HepG2 (cell line): ENCODE results near the gene ETS1. TPM values are rescaled to one million over a fixed set of nuclear protein-coding genes. Genes with fewer than 3 reads are reported as not detected.

Experiments used
- ATAC-seq: fragments of 200-7000 bp; cut with Tn5 transposase; 3 replicates; pipeline ENCODE4 v1.9.1; 2020; ENCODE audit warnings: mild to moderate bottlenecking, moderate library complexity
- BruUV-seq: library from RNA; stranded (reverse); fragments of 400-500 nt; replicated peaks from 2 replicates; lab custom pipeline; 2021; lab: Mats Ljungman, UMichigan
- CTCF ChIA-PET: fragments of 300-600 bp; formaldehyde crosslinking; extraction: SDS; loops from one replicate; lab custom pipeline; 2021; ENCODE audit warnings: low total read pairs, inconsistent platforms, low intra/inter-chr PET ratio; lab: Yijun Ruan, JAX
- POLR2A ChIA-PET: fragments of 350-600 bp; sonication (Branson Sonifier 250); formaldehyde crosslinking; loops from one replicate; lab custom pipeline; 2020; ENCODE audit warnings: antibody characterized with exemption, inconsistent platforms; lab: Yijun Ruan, JAX
- DNase-seq: peaks from one replicate; pipeline ENCODE4 v3.0.0-alpha.2; 2015; ENCODE audit warnings: low spot score
- FAIRE-seq: peaks from 3 replicates; lab custom pipeline; 2011; peaks lifted over from hg19 to GRCh38; lab: Jason Lieb, UNC
- H2AFZ ChIP-seq: one replicate; pipeline ENCODE4 v1.6.1; 2011; ENCODE audit warnings: low read length, inconsistent platforms
- H3K27ac ChIP-seq: fragments of 300-600 bp; 3 replicates; pipeline ENCODE4 v1.8.0; 2011; ENCODE audit warnings: mixed run types, mild to moderate bottlenecking, mixed read lengths, low read length, inconsistent platforms; ENCODE audit not compliant: insufficient read depth; ENCODE audit errors: extremely low read length
- H3K27me3 ChIP-seq, 2 experiments: fragments of 200-600 bp in 1 of 2; 2 replicates in 1 of 2; 3 replicates in 1 of 2; pipeline versions ENCODE4 v1.6.0 to v1.8.0; 2011; ENCODE audit warnings: low read length in 2 of 2, mild to moderate bottlenecking in 2 of 2, moderate library complexity in 2 of 2, inconsistent platforms in 1 of 2; ENCODE audit not compliant: insufficient read depth in 2 of 2, control insufficient read depth in 1 of 2
- H3K36me3 ChIP-seq, 2 experiments: fragments of 200-600 bp in 1 of 2; replicated peaks in 1 of 2; 2 replicates in 1 of 2; 3 replicates in 1 of 2; pipeline versions ENCODE4 v1.5.1 to v1.8.0; 2011; ENCODE audit warnings: low read length in 2 of 2, inconsistent platforms in 1 of 2; ENCODE audit not compliant: insufficient read depth in 2 of 2, control insufficient read depth in 1 of 2
- H3K4me1 ChIP-seq: 2 replicates; pipeline ENCODE4 v1.5.1; 2012; ENCODE audit warnings: low read length, inconsistent platforms; ENCODE audit not compliant: insufficient read depth
- H3K4me2 ChIP-seq: 2 replicates; pipeline ENCODE4 v1.6.0; 2011; ENCODE audit warnings: low read depth, low read length, inconsistent platforms
- H3K4me3 ChIP-seq, 3 experiments: fragments of 200-600 bp in 1 of 3; sonication (generic), shearing (Covaris generic) in 1 of 3; replicated peaks in 1 of 3; 2 replicates each; pipeline ENCODE4 v1.5.1; 2011 to 2016; ENCODE audit warnings: low read length in 3 of 3, inconsistent platforms in 2 of 3, low read depth in 2 of 3, mild to moderate bottlenecking in 2 of 3, control low read depth in 1 of 3, mixed read lengths in 1 of 3; ENCODE audit not compliant: insufficient read depth in 1 of 3
- H3K79me2 ChIP-seq: one replicate; pipeline ENCODE4 v1.6.1; 2011; ENCODE audit warnings: low read length, inconsistent platforms; ENCODE audit not compliant: insufficient read depth
- H3K9ac ChIP-seq: 2 replicates; pipeline ENCODE4 v1.6.0; 2011; ENCODE audit warnings: mild to moderate bottlenecking, low read depth, low read length, inconsistent platforms; ENCODE audit not compliant: insufficient read depth
- H3K9me3 ChIP-seq: 2 replicates; pipeline ENCODE4 v1.5.1; 2012; ENCODE audit warnings: mild to moderate bottlenecking, low read length
- H4K20me1 ChIP-seq: 2 replicates; pipeline ENCODE4 v1.6.0; 2011; ENCODE audit warnings: inconsistent platforms, mild to moderate bottlenecking, low read length, moderate library complexity; ENCODE audit not compliant: insufficient read depth
- ATRX ChIP-seq: sonication (generic); formaldehyde crosslinking; IDR thresholded peaks from 2 replicates; pipeline ENCODE4 v1.4.0; 2020; ENCODE audit warnings: missing genetic modification reagents, borderline replicate concordance
- EZH2 ChIP-seq: conservative IDR thresholded peaks from 2 replicates; pipeline ENCODE4 v1.6.1; 2012; ENCODE audit warnings: mild to moderate bottlenecking, low read depth, low read length, moderate library complexity
- GATAD1 ChIP-seq: IDR thresholded peaks from 2 replicates; pipeline ENCODE4 v1.6.1; 2016; ENCODE audit warnings: missing genetic modification reagents, missing compliant biosample characterization
- MEIS1 ChIP-seq: sonication (generic); formaldehyde crosslinking; IDR thresholded peaks from 2 replicates; pipeline ENCODE4 v1.9.0; 2021; ENCODE audit warnings: mild to moderate bottlenecking, missing genetic modification reagents, moderate library complexity, borderline replicate concordance
- MYC ChIP-seq: sonication (generic); formaldehyde crosslinking; IDR thresholded peaks from 2 replicates; pipeline ENCODE4 v1.9.0; 2021; ENCODE audit warnings: missing genetic modification reagents, borderline replicate concordance
- SALL1 ChIP-seq: sonication (generic); formaldehyde crosslinking; IDR thresholded peaks from 2 replicates; pipeline ENCODE4 v1.8.0; 2022; ENCODE audit warnings: mild to moderate bottlenecking, missing genetic modification reagents
- ZNF7 ChIP-seq: IDR thresholded peaks from 2 replicates; pipeline ENCODE4 v1.6.1; 2016; ENCODE audit warnings: missing biosample characterization, missing genetic modification reagents
- WGBS: methylation state at CpG from one replicate; pipeline ENCODE4 v1.1.6; 2017; ENCODE audit warnings: low lambda C conversion rate; 5-methylcytosine and 5-hydroxymethylcytosine counted together
- in situ Hi-C: cut with HindIII; loops from 2 replicates; pipeline ENCODE4 v1.10.0; 2017; ENCODE audit warnings: low pct_unique_long_range_greater_than_20kb; ENCODE audit not compliant: extremely low pct_ligation_motif_present
- intact Hi-C: fragments of 100-400 bp; cut with micrococcal nuclease; formaldehyde crosslinking; loops from one replicate; pipeline ENCODE4 v1.10.0; 2022; ENCODE audit not compliant: unreplicated experiment
- polyA plus RNA-seq, 8 experiments: library from polyadenylated mRNA; depleted of rRNA in 3 of 8; stranded (reverse) in 7 of 8; unstranded in 1 of 8; fragments of >200 nt; fragmentation: Illumina TruSeq in 4 of 8; extraction: Trizol in 4 of 8; gene quantifications; 2 replicates each; pipeline versions ENCODE4 v1.2.1 to v1.2.3, GENCODE V29; 2011 to 2016; ENCODE audit warnings: low read depth in 4 of 8, missing spikeins in 1 of 8, mixed read lengths in 1 of 8; ENCODE audit not compliant: insufficient read depth in 1 of 8
- total RNA-seq, 5 experiments: library from RNA; depleted of rRNA; stranded (reverse); fragments of >200 nt; fragmentation: Illumina TruSeq; extraction: Trizol; gene quantifications; 2 replicates each; pipeline ENCODE4 v1.2.3, GENCODE V29; 2016; ENCODE audit warnings: low read depth in 1 of 5
- TF ChIP-seq, protein P1 (sequence below), 2 experiments: sonication (generic) in 1 of 2; formaldehyde crosslinking in 1 of 2; IDR thresholded peaks; 2 replicates each; pipeline versions ENCODE4 v1.6.1 to v1.9.0; 2014 to 2022; ENCODE audit warnings: antibody characterized with exemption in 1 of 2, borderline replicate concordance in 1 of 2, inconsistent platforms in 1 of 2, low read depth in 1 of 2, missing genetic modification reagents in 1 of 2
- TF ChIP-seq, protein P2 (sequence below): sonication (generic); formaldehyde crosslinking; IDR thresholded peaks from 2 replicates; pipeline ENCODE4 v1.4.0; 2020; ENCODE audit warnings: mild to moderate bottlenecking, missing genetic modification reagents
- TF ChIP-seq, protein P3 (sequence below): sonication (generic); formaldehyde crosslinking; IDR thresholded peaks from 2 replicates; pipeline ENCODE4 v1.4.0; 2020; ENCODE audit warnings: missing genetic modification reagents, borderline replicate concordance

The ETS1 gene
- total and polyA plus RNA-seq, 2 of the 13 experiments (the other 11 are each of a cell fraction or from before 2014, with no cell fraction given) = 0.18 to 0.34 TPM

DNA sequence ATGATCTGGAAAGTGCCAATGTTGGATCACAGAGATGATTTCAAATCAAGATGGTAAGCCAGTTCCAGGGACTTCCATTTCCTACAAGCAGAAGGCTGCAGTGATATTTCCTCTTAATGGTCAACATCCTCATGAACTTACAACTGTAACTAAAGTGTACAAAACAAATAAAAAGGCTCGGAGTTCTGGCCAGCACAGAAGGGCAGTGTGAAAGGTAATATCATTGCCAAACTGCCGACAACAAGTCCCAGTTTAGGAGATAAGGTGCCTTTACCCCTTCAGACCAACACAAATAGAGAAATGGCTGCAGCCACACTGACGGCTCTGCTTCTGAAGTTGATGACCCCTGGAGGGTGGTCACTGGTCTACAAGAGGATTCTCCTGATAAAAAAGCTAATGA lies 91.1 kb downstream of the ETS1 start (continued):
- TF ChIP-seq EZH2 (no peak), GATAD1 (CRISPR knock-in tag) (no peak)
- TF ChIP-seq, protein P1, sequence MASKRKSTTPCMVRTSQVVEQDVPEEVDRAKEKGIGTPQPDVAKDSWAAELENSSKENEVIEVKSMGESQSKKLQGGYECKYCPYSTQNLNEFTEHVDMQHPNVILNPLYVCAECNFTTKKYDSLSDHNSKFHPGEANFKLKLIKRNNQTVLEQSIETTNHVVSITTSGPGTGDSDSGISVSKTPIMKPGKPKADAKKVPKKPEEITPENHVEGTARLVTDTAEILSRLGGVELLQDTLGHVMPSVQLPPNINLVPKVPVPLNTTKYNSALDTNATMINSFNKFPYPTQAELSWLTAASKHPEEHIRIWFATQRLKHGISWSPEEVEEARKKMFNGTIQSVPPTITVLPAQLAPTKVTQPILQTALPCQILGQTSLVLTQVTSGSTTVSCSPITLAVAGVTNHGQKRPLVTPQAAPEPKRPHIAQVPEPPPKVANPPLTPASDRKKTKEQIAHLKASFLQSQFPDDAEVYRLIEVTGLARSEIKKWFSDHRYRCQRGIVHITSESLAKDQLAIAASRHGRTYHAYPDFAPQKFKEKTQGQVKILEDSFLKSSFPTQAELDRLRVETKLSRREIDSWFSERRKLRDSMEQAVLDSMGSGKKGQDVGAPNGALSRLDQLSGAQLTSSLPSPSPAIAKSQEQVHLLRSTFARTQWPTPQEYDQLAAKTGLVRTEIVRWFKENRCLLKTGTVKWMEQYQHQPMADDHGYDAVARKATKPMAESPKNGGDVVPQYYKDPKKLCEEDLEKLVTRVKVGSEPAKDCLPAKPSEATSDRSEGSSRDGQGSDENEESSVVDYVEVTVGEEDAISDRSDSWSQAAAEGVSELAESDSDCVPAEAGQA (IDR thresholded peaks at IDR 0.05; ENCODE audit: low read depth) = no peak
- TF ChIP-seq, protein P1 (CRISPR knock-in tag; IDR thresholded peaks at IDR 0.05; ENCODE audit: borderline replicate concordance) = no peak
- TF ChIP-seq, all 625 proteins: peak for 0

DNA sequence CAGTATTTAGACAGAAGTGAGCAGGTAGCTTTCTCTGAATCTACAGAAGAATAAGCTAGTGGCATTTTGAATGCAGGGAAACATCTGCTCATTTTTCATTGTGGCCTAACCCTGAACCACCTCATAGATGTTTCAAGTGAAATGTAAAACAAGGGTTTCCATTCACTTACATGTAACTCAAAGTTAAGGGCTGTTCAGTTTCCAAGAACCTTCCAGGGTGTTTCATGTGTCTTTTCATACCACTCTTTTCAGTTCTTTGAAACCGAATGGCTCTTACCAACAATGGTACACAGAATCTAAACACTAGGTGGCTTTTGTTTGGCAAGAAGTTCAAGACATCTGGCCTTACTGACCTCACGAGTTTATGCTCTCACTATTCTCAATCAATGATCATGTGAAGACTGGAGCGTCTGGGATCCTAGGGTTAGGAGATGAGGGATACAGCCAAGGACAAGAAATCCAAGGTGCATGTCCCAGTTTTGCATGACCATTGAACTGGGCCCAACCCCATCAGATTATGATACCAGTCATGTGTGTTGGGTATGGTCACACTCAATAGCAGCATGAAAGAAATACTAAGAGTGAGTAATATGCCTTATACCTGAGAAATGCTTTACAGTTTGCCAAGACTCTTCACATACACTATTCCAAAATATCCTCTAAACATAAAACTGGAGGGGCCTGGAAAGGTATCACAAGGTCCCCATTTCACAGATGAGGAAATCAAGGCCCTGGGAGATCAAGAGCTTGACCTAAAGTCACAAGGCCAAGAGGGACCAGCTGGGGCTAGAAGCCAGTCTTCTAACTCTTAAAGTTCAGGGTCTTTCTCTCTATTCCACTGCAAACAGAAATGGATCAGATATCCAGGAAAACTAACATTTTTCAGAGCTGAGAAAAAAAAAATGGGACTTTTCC lies 92.7 kb downstream of the ETS1 start:
- no peak overlapping the region for H2AFZ ChIP-seq
- ChIA-PET CTCF (no interaction called here), POLR2A (no interaction called here)
- no peaks in the 10 kb centered on the region for H3K79me2 ChIP-seq
- DNase-seq (no peak), FAIRE-seq (no peak), ATAC-seq (no peak)
- no peaks in the 10 kb centered on the region for H3K36me3 ChIP-seq
- H3K9ac ChIP-seq = no peak overlapping the region
- H3K27me3 ChIP-seq = peaks cover 2 to 3% of the 10 kb centered on the region in 2 experiments; a peak in 2 of 5 replicates
- intact Hi-C loops (no loop called here), in situ Hi-C loops (no loop called here)
- no peaks in the 10 kb centered on the region for H4K20me1 ChIP-seq
- H3K4me1 ChIP-seq = no peaks in the 10 kb centered on the region
- no TSS peak for BruUV-seq
- no peak overlapping the region for H3K4me2 ChIP-seq
- H3K27ac ChIP-seq = no peak overlapping the region
- 25% methylated on average over 3 of the region's 3 CpGs for WGBS
- H3K4me3 ChIP-seq = no peak overlapping the region
- H3K9me3 ChIP-seq = no peaks in the 10 kb centered on the region
- TF ChIP-seq ZNF7 (no peak), MEIS1 (CRISPR knock-in tag) (no peak), SALL1 (CRISPR knock-in tag) (no peak), MYC (CRISPR knock-in tag) (no peak), ATRX (CRISPR knock-in tag) (no peak)
- TF ChIP-seq, protein P2, sequence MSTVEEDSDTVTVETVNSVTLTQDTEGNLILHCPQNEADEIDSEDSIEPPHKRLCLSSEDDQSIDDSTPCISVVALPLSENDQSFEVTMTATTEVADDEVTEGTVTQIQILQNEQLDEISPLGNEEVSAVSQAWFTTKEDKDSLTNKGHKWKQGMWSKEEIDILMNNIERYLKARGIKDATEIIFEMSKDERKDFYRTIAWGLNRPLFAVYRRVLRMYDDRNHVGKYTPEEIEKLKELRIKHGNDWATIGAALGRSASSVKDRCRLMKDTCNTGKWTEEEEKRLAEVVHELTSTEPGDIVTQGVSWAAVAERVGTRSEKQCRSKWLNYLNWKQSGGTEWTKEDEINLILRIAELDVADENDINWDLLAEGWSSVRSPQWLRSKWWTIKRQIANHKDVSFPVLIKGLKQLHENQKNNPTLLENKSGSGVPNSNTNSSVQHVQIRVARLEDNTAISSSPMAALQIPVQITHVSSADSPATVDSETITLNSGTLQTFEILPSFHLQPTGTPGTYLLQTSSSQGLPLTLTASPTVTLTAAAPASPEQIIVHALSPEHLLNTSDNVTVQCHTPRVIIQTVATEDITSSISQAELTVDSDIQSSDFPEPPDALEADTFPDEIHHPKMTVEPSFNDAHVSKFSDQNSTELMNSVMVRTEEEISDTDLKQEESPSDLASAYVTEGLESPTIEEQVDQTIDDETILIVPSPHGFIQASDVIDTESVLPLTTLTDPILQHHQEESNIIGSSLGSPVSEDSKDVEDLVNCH = no peak
- TF ChIP-seq, protein P3, sequence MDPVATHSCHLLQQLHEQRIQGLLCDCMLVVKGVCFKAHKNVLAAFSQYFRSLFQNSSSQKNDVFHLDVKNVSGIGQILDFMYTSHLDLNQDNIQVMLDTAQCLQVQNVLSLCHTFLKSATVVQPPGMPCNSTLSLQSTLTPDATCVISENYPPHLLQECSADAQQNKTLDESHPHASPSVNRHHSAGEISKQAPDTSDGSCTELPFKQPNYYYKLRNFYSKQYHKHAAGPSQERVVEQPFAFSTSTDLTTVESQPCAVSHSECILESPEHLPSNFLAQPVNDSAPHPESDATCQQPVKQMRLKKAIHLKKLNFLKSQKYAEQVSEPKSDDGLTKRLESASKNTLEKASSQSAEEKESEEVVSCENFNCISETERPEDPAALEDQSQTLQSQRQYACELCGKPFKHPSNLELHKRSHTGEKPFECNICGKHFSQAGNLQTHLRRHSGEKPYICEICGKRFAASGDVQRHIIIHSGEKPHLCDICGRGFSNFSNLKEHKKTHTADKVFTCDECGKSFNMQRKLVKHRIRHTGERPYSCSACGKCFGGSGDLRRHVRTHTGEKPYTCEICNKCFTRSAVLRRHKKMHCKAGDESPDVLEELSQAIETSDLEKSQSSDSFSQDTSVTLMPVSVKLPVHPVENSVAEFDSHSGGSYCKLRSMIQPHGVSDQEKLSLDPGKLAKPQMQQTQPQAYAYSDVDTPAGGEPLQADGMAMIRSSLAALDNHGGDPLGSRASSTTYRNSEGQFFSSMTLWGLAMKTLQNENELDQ (CRISPR knock-in tag) = no peak
